Skeletal muscle cell (primary cell): ENCODE measurements around the gene TAS2R8.
"Not testable (repeated sequence)": the region's sequence is repeated elsewhere in the genome, so short reads cannot be mapped to it uniquely, and the experiment has no call there.

Source experiments
- DNase-seq: peaks from one replicate; pipeline ENCODE4 v3.0.0-alpha.2; 2010; ENCODE audit warnings: low read depth
- H3K4me3 ChIP-seq: 2 replicates; pipeline ENCODE4 v1.5.1; 2011; ENCODE audit warnings: low read depth, mild to moderate bottlenecking, control low read depth, low read length, moderate library complexity

Gene TAS2R8, protein sequence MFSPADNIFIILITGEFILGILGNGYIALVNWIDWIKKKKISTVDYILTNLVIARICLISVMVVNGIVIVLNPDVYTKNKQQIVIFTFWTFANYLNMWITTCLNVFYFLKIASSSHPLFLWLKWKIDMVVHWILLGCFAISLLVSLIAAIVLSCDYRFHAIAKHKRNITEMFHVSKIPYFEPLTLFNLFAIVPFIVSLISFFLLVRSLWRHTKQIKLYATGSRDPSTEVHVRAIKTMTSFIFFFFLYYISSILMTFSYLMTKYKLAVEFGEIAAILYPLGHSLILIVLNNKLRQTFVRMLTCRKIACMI

DNA sequence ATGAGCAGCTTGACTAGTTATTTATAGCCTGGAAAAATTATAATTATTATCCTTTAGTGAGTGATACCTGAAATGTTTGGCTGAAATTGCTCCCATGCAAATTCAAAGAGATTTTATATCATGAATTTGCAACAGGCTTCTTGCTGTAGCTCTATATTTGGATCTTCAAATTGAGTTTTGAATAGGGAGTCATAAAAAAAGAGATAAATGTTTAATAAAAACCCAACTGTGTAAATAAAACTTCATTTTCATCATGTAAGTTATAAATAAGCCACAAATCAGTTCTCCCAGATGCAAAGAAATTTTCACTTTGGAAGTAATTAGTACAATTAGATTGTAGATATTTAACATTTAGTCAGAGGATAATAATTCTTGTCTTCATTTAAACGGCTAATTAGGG is at the start of gene TAS2R8:
Gene TAS2R8 (minus strand): TSS at position 101 of the 400 bp plus-strand sequence. CDS start 306 bp downstream, outside the sequence.
- DNase-seq: no peak
- no peak within 1 kb of the TSS for H3K4me3 ChIP-seq

DNA sequence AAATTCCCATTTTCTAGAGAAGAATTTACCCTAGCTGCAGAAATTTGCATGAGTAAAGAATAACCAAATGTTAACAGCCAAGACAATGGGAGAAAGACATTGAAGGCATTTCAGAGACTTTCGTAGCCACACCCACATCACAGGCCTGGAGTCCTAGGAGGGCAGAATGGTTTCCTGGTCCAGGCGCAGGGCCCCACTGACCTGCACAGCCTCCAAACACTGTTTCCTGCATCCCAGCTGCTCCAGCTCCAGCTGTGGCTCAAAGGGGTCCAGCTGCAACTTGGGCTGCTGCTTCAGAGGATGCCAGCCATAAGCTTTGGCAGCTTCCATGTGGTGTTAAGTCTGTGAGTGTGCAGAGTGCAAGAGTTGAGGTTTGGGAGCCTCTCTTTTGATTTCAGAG is 48.7 kb upstream of the TAS2R8 start:
- no peak overlapping the region for H3K4me3 ChIP-seq
- no peak for DNase-seq

DNA sequence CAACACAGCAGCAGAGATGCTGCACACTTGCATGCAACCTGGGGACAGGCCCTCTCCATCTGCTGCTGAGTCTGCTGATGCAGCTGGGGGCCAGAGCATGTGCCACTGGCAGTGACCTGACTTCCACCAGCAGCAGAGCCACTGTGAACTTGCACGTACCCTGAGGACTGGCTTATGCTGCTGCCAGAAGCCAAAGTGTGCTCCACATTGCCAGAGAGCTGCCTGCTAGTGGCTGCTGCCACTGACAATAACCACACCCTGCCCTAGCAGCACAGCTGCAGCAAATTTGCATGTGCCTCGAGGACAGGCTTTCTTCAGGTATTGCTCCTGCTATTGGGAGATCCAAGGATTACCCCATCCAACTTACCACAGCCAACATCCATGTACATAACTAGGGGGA is 46.7 kb upstream of the TAS2R8 start:
- DNase-seq: no peak
- no peak overlapping the region for H3K4me3 ChIP-seq

DNA sequence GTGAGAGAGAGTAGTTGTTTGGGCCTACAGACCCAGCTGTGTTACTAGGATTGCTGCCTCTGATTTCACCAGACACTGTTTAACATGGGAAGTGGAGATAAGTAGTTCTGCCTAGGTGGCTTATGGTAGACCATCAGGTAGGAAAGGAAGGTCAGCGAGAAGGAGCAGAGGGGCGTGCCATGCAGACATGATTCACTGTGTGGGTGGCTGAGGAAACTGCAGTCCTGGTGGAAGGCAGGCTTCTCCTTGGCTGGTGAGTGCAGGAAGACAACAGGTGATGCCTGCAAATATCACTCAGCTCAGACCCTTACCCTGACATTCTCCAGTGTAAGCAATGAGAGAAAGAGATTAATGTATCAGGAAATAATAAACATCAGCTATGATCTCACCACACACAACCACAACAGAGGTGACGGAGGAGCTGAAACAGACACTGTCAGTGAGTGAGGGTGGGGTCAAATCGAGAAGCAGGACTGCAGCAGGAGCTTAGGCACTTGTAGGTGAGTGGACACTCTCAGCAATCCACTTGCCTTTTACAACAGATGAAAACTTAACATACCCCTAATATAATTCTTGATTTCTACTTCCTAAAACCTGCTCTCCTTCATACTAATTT is 44.3 kb upstream of the TAS2R8 start:
- H3K4me3 ChIP-seq: no peak overlapping the region
- DNase-seq: no peak

DNA sequence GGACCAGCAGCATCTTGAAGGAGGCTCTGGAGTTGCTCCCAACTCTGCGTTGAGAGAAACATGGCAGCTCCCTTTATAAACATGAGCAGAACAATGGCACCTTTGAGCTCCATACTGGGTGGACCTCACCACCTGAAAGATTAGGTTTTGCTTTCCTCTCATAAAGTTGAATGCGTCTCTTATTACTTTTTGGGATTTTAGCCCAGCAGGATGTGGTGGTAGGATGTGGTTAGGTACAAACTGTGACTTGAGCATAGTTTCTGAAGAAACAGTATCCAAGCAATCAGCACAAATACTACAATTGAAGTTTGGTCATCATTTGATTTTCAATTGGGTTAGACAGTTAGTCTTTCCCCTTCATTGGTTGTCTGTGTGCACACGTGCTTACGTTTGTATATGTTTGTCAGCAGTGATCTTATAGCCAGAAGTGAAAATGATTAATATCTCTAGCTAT is 42.4 kb upstream of the TAS2R8 start, which contains the start of gene PRR4:
Gene PRR4 (minus strand): TSS at position 51 of the 454 bp plus-strand sequence. CDS start 38 bp downstream, at position 13.
- DNase-seq: no peak
- no peak within 1 kb of the TSS for H3K4me3 ChIP-seq

DNA sequence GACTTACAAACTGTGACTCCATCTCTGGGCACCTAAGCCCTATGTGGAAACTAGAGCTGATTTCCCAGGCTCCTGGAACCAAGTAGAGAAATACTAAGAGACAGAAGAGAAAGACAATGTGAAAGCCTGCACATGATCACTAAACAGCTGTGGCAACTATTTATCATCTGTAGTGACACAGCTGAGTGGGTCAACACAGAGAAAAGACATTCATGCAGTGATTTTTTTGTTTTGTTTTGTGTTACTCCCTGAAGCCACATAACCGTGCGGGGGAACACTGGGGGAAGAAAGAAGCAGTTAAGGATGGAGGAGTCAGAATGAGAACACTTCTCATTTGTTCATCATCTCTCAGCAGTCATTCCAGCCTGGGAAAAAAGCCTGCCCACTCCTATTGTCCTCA is 40.7 kb upstream of the TAS2R8 start:
- DNase-seq: peak; percentile 4
- H3K4me3 ChIP-seq: no peak overlapping the region

DNA sequence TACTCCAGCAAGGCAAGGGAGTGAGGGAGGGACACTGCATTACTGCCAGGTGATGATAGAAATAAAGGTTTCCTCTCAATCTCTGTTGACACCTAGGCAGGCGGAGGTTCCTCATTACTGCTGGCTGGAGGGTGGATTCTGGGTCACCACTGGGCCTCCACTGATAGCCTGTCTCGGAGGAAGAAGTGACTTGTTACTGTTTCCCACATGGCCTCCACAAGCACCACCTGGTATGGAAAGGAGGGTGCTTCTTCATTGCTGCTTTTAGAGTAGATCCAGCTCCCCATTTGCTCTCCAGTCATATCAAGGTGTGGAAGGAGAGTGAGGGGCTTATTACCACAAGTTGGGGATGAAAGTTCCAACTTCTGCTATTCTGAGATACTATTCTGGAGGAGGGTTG is 35.8 kb upstream of the TAS2R8 start:
- H3K4me3 ChIP-seq: no peak overlapping the region

DNA sequence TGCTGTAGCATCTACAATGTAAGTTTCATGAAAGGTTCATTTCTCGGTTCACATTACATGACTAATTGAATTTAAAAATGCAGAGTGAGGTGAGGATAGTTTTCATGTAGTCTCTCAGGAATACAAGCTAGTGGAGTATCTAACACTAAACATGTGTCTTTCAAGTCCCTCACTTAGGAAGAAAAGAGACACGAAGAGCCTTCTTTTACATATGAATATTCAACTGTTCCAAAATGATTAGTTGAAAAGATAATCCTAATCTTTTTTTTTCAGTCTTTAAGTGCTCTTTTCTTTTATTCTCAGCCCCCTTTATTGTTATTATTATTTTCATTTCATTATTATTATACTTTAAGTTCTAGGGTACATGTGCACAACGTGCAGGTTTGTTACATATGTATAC is 31.4 kb upstream of the TAS2R8 start:
- no peak overlapping the region for H3K4me3 ChIP-seq
- no peak for DNase-seq

More for the DNA sequence above, 35.8 kb upstream of the TAS2R8 start:
- DNase-seq: no peak

DNA sequence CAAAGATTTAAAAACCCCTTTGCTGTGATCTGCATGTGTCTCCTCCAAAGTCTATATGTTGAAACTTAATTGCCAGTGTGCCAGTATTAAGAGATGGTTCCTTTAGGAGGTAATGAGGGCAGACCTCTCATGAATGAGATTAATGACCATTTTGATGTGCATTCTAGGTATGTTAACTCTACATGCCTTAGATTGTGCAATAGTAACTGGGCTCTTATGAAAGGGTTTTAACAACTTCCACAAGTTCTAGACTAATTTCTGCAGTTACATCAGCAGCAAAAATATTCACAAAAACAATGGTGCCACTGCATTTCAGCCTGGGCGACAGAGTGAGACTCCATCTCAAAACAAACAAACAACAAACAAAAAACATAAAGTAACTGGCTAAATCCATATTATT is 22.9 kb upstream of the TAS2R8 start:
- no peak overlapping the region for H3K4me3 ChIP-seq
- no peak for DNase-seq

DNA sequence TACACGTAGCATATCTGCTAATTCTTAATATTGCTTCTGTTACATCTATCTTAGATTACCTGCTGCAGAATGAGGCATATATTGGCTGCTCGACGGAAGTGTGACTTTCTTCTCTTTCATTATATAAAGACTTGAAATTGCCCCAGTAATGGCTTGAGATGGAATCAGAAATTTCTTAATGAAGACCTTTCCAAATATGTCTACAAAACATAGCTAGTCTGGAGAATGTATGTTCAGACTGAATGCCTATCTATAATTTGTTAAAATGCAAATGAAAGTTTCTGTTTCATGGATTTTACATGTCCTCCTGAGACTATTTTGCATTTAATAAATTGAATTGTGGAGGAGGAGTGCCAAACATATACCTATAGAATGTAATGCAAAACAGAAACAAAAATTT is 19.2 kb upstream of the TAS2R8 start, which contains the start of gene TAS2R10:
Gene TAS2R10 (minus strand): TSS at position 101 of the 400 bp plus-strand sequence. CDS start 89 bp downstream, at position 12.
- DNase-seq: no peak
- H3K4me3 ChIP-seq: no peak within 1 kb of the TSS

DNA sequence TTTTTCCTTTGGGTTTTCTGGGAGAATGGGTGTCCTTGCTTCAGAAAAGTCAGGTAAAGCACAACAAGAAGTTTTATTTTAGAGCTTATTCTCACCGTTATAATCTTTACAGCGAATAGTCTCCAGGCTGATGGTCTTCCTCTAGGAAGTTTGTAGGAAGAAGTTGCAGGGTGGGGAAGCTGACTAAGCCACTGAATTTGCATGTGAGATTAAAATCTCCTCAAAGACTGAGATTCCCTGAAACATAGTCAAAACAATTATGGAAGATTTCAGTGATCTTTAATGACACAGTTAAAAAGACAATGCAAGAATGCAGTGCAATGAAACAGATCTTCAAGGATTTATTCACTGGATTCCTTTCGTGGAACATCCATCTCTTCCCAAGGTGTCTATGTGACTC is 17.9 kb upstream of the TAS2R8 start:
- no peak for DNase-seq
- no peak overlapping the region for H3K4me3 ChIP-seq

DNA sequence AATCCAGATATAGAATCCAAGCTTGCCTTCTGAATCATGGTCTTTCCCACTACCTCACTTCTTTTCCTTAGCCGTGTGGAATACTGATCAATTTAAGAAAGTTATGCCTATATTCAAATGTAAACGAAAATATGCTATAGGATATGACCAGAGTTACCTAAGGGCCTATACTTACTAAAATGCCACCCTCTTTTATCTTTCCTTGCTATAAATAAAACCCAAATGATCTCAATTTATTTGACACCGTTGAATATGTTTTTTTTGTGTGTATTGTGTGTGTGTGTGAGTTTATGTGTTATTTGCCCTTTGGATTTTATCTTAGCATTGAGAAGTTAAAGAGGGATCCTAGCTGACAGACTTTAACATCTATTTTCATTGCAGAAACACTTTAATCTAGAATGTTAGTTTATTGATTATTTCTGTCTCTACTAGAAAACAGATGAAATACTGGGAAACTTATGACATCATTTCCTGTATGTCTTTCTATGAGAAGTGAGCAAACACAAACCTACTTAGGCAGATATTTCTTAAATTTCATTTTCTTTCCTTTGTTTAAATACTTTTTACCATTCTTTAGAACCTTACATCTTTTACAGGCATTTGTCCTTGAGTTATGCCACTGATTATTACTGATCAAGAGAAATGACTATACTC is 4.9 kb upstream of the TAS2R8 start:
- no peak overlapping the region for H3K4me3 ChIP-seq
- DNase-seq: no peak

DNA sequence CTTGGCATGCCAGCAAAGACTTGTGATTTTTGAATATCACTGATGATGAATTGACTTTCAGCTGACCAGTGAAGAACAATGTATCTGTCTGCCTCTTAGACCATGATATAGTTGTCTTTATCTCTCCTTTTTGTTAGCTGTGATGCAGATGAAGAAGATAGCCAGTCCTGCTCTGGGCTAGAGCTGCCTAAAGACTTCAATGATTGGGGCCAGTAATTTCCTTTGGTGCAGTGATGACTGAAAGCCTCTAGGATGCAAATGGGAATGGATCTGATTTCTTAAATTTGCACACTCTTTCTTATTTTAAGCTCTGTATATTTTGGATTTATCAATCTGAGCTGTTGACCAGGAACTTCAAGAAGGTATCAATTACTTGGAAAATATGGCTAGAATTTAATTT is 3.0 kb upstream of the TAS2R8 start, which contains the start of gene TAS2R9:
Gene TAS2R9 (minus strand): TSS at position 101 of the 400 bp plus-strand sequence. CDS start 93 bp downstream, at position 8.
- no peak within 1 kb of the TSS for H3K4me3 ChIP-seq
- no peak for DNase-seq

DNA sequence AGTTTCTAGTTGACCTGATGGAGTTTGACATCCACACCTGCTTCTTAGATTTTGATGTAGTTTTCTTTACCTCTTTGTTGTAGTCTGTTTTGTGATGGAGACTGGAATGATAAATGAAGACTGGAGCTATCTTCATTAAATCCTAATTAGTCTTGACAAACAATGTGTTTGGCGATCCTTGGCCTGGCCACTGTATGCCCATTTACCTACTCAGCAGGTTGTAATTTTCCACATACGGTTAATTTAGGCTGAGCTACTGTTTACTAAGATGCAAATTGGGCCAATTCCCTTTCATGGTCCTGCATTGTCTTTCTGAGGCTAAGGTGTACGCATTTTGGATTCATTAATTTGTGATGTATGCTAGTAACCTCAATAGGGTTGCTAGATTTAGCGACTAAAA is 4.5 kb downstream of the TAS2R8 start, which contains the start of gene TAS2R7:
Gene TAS2R7 (minus strand): TSS at position 41 of the 400 bp plus-strand sequence. CDS start 57 bp downstream, outside the sequence.
- H3K4me3 ChIP-seq: no peak within 1 kb of the TSS
- DNase-seq: no peak

DNA sequence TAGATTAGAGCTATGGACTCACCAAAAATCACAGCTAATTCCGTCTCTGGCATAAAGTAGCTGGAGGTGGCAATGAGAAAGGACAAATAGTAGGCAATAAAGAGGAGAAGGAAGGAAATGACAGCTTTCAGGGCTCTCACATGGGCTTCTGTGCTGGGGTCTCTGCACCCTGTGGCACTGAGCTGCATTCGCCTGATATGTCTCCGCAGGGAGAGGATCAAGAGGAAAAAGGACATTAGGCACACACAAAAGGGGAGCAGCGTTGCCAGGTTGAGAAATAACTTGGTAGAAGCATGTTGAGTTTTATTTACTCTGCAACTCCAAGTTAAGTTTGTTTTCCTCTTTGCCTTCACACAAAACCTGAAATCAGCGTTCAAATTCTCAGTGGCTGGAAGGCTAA is 5.3 kb downstream of the TAS2R8 start:
- no peak for DNase-seq
- no peak overlapping the region for H3K4me3 ChIP-seq

DNA sequence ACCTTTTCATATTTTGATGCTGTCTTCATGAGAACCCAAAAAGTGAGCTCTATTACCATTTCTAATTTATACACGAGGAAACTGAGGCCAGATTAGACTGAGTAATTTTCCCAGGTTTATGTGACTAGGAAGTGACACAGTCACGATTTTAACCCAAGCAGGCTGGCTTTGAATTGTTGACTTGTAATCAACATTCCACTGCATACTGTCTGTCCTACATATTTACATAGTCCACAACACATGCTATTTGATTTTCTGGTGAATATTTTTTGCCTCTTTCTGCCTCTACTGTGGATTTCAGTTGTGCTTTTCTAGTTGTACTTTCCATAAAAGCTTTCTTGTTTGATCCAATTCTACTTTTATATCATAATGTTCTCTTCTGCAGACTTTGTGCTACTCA is 12.9 kb downstream of the TAS2R8 start:
- no peak for DNase-seq

DNA sequence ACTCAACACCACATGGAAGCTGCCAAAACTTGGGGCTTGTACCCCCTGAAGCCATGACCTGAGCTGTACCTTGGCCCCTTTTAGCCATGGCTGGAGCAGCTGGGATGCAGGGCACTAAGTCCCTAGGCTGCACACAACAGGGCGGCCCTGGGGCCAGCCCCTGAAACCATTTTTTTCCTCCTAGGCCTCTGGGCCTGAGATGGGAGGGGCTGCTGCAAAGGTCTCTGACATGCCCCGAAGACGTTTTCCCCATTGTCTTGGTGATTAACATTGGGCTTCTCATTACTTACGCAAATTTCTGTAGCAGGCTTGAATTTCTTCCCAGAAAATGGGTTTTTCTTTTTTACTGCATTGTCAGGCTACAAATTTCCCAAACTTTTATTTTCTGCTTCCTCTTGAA is 15.3 kb downstream of the TAS2R8 start:
- not testable (repeated sequence) for H3K4me3 ChIP-seq, DNase-seq

More for the DNA sequence above, 12.9 kb downstream of the TAS2R8 start:
- H3K4me3 ChIP-seq: no peak overlapping the region

DNA sequence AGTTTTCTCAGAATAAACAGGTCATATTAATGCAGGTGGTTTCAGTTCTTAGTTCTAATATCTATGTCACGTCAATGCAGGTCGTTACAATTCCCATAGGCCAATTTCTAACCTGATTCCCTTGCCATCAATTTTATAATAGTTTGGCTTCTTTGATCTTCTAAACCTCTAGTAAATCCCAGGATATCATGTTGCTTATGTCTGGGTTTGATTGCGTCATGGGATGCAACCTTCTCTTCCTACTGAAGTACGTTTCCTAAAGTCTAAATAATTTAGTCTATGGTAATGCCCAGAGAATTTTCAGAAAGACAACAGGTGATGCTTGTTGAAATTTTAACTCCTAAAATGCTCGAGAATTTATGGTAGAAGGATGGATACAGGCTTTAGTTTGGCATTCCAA is 23.8 kb downstream of the TAS2R8 start:
- no peak for DNase-seq
- H3K4me3 ChIP-seq: no peak overlapping the region

DNA sequence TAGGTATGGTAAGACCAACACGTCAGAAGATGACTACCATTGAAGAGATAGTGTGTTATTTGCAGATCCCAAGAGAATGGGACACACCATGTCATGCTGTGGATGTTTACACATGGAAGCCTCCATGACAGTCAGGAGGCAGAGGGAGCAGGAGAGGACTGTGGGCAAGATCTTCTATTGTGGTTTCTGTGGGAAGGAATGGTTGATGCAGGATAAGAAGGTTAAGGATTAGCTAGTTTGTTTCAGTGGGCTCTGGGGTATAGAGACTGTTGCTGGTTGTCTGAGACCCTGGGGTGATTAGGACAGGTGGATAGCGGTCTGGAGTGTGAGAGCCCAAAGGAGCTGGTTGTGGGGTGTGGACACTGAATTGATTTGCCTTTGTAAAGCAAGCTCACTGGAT is 28.0 kb downstream of the TAS2R8 start:
- no peak overlapping the region for H3K4me3 ChIP-seq
- DNase-seq: no peak

DNA sequence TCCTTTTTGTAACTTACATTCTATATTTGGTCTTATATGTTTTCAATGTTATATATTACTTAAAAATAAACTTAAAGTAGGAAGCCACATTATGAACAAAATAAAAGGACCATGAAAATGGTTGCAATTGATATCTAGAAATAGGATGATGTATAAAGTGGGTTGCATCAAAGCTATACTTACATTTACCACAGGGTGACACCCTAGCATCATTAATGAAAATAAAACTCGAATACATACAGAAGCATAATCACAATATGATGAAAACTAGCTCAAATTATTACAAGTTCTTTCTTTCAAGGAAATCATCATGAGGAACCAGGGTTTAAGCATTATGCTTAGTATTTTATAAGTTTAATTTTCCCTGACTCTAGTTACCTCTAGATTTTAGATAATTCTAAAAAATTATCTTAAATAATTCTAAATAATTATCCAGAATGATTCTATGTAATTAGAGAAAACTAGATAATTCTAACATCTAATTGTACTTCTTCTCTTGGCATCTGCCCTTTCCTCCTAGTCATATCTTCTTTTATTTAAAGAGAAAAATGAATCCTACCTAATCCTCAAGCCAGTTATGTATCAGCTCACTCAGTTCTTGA is 35.9 kb downstream of the TAS2R8 start:
- peak; percentile 5 for DNase-seq

More for the DNA sequence above, 35.9 kb downstream of the TAS2R8 start:
- H3K4me3 ChIP-seq: no peak overlapping the region
